Vagina (tissue), 2 donors: ENCODE data around the gene CD177. TPM values are rescaled to one million over a fixed set of nuclear protein-coding genes. Genes with fewer than 3 reads are reported as not detected.

ENCODE experiments used
- DNase-seq, 2 donors: peaks; one replicate each; pipeline ENCODE4 v3.0.0-alpha.2; 2017; ENCODE audit errors: extremely low spot score in 2 of 2
- H3K27ac ChIP-seq: fragments of 200-600 bp; sonication (generic); one replicate; pipeline ENCODE4 v1.5.1; 2019
- H3K27me3 ChIP-seq: fragments of 200-600 bp; sonication (generic); one replicate; pipeline ENCODE4 v1.5.1; 2019
- H3K36me3 ChIP-seq, 2 donors: fragments of 200-600 bp; sonication (generic); one replicate each; pipeline ENCODE4 v1.5.1; 2017 to 2019
- H3K4me1 ChIP-seq: fragments of 200-600 bp; sonication (generic); one replicate; pipeline ENCODE4 v1.5.1; 2019
- H3K4me3 ChIP-seq, 2 donors: fragments of 200-600 bp; sonication (generic); 1 replicate in 1 of 2; 2 replicates in 1 of 2; pipeline ENCODE4 v1.5.1; 2016 to 2019
- H3K9me3 ChIP-seq: fragments of 200-600 bp; sonication (generic); one replicate; pipeline ENCODE4 v1.5.1; 2019
- CTCF ChIP-seq, 3 experiments: fragments of 450-650 bp in 2 of 3; fragments of 200-600 bp in 1 of 3; sonication (generic) in 1 of 3; IDR thresholded peaks; one replicate each; pipeline ENCODE4 v1.5.1; 2017 to 2019; ENCODE audit warnings: antibody characterized with exemption in 3 of 3, mild to moderate bottlenecking in 2 of 3, moderate library complexity in 2 of 3
- POLR2A ChIP-seq, 2 donors: fragments of 450-650 bp; IDR thresholded peaks; one replicate each; pipeline ENCODE4 v1.6.1; 2017; ENCODE audit warnings: antibody characterized with exemption in 2 of 2, mild to moderate bottlenecking in 2 of 2, moderate library complexity in 2 of 2
- POLR2AphosphoS5 ChIP-seq, 2 donors: sonication (generic); formaldehyde crosslinking; IDR thresholded peaks; one replicate each; pipeline ENCODE4 v1.9.0; 2017; ENCODE audit warnings: antibody characterized with exemption in 2 of 2, mild to moderate bottlenecking in 2 of 2, low read depth in 1 of 2; ENCODE audit not compliant: insufficient read depth in 1 of 2
- intact Hi-C: fragments of 100-400 bp; cut with DNase I; formaldehyde crosslinking; loops from one replicate; pipeline ENCODE4 v1.15.1; 2023
- total RNA-seq: library from RNA; depleted of rRNA; stranded (reverse); fragments of >200 nt; gene quantifications from one replicate; pipeline ENCODE4 v1.2.3, GENCODE V29; 2016

CD177 gene
- total RNA-seq, 1 donor from 2014 or later = not detected

GRCh38 chr19:43406297-43406696, 52.8 kb downstream of the CD177 start:
- Histone ChIP-seq H3K36me3 (no peaks in the 10 kb centered on the region), H3K27ac (no peak overlapping the region), H3K4me3 (no peak overlapping the region), H3K27me3 (no peaks in the 10 kb centered on the region), H3K9me3 (no peaks in the 10 kb centered on the region), H3K4me1 (no peaks in the 10 kb centered on the region)
- intact Hi-C loops = no loop called here
- TF ChIP-seq POLR2AphosphoS5 (IDR thresholded peaks at IDR 0.05; ENCODE audit: insufficient read depth in 1 of 2, low read depth in 1 of 2) = no peak
- no peak for TF ChIP-seq CTCF (IDR thresholded peaks at IDR 0.05)
- no peak for TF ChIP-seq POLR2A (IDR thresholded peaks at IDR 0.05)
- DNase-seq = no peak

- Histone ChIP-seq H3K9me3 (no peaks in the 10 kb centered on the region), H3K27ac (no peak overlapping the region), H3K36me3 (no peaks in the 10 kb centered on the region), H3K4me1 (no peaks in the 10 kb centered on the region), H3K4me3 (no peak overlapping the region), H3K27me3 (no peaks in the 10 kb centered on the region)
- TF ChIP-seq POLR2A (IDR thresholded peaks at IDR 0.05) = no peak
- no peak for TF ChIP-seq CTCF (IDR thresholded peaks at IDR 0.05)
- TF ChIP-seq POLR2AphosphoS5 (IDR thresholded peaks at IDR 0.05; ENCODE audit: insufficient read depth in 1 of 2, low read depth in 1 of 2) = no peak
- intact Hi-C loops = no loop called here
- DNase-seq = no peak
These were observed 54.0 kb downstream of the CD177 start for GRCh38 chr19:43407416-43408005.

GRCh38 chr19:43408043-43408442, 54.6 kb downstream of the CD177 start:
- Histone ChIP-seq H3K4me1 (no peaks in the 10 kb centered on the region), H3K27me3 (no peaks in the 10 kb centered on the region), H3K36me3 (no peaks in the 10 kb centered on the region), H3K27ac (no peak overlapping the region), H3K4me3 (no peak overlapping the region), H3K9me3 (no peaks in the 10 kb centered on the region)
- DNase-seq = no peak
- TF ChIP-seq POLR2A (IDR thresholded peaks at IDR 0.05) (no peak), CTCF (IDR thresholded peaks at IDR 0.05) (no peak), POLR2AphosphoS5 (IDR thresholded peaks at IDR 0.05; ENCODE audit: insufficient read depth in 1 of 2, low read depth in 1 of 2) (no peak)
- intact Hi-C loops = no loop called here

GRCh38 chr19:43409415-43409814, 55.9 kb downstream of the CD177 start:
- intact Hi-C loops = no loop called here
- H3K27ac ChIP-seq = no peak overlapping the region

GRCh38 chr19:43412441-43412840, 59.0 kb downstream of the CD177 start:
- H3K4me3 ChIP-seq = no peak overlapping the region
- intact Hi-C loops = no loop called here
- DNase-seq = no peak
- TF ChIP-seq CTCF (IDR thresholded peaks at IDR 0.05) (no peak), POLR2AphosphoS5 (IDR thresholded peaks at IDR 0.05; ENCODE audit: insufficient read depth in 1 of 2, low read depth in 1 of 2) (no peak), POLR2A (IDR thresholded peaks at IDR 0.05) (no peak)
- H3K9me3 ChIP-seq = no peaks in the 10 kb centered on the region
- H3K27me3 ChIP-seq = no peaks in the 10 kb centered on the region
- no peak overlapping the region for H3K27ac ChIP-seq
- no peaks in the 10 kb centered on the region for H3K36me3 ChIP-seq
- H3K4me1 ChIP-seq = no peaks in the 10 kb centered on the region

More at GRCh38 chr19:43409415-43409814, 55.9 kb downstream of the CD177 start:
- no peak for TF ChIP-seq POLR2A (IDR thresholded peaks at IDR 0.05)
- TF ChIP-seq POLR2AphosphoS5 (IDR thresholded peaks at IDR 0.05; ENCODE audit: insufficient read depth in 1 of 2, low read depth in 1 of 2) = no peak
- no peaks in the 10 kb centered on the region for H3K9me3 ChIP-seq
- H3K36me3 ChIP-seq = no peaks in the 10 kb centered on the region
- DNase-seq = no peak
- no peaks in the 10 kb centered on the region for H3K27me3 ChIP-seq
- H3K4me1 ChIP-seq = no peaks in the 10 kb centered on the region
- H3K4me3 ChIP-seq = no peak overlapping the region

Other genes starting within 250 kb of the CD177 start
- not detected for gene PSG5, start 167.2 kb upstream of the CD177 start, total RNA-seq
- 8.3 TPM for gene PSG4, start 148.0 kb upstream of the CD177 start, total RNA-seq
- gene PSG9, start 84.2 kb upstream of the CD177 start, total RNA-seq = not detected
- gene TEX101, start 61.2 kb downstream of the CD177 start, total RNA-seq = not detected
- gene LYPD3, start 111.9 kb downstream of the CD177 start, total RNA-seq = 247 TPM
- 24.3 TPM for gene PHLDB3, start 151.1 kb downstream of the CD177 start, total RNA-seq
- 74.4 TPM for gene ETHE1, start 173.5 kb downstream of the CD177 start, total RNA-seq
- 2.9 TPM for gene ZNF575, start 179.5 kb downstream of the CD177 start, total RNA-seq
- gene XRCC1, start 221.8 kb downstream of the CD177 start, total RNA-seq = 20.9 TPM
- gene PINLYP, start 222.1 kb downstream of the CD177 start, total RNA-seq = 8.8 TPM
- 11.0 TPM for gene IRGQ, start 242.4 kb downstream of the CD177 start, total RNA-seq
- 21.9 TPM for gene ZNF576, start 242.9 kb downstream of the CD177 start, total RNA-seq